ENCODE data around the gene YIF1B.
A peak's percentile ranks its signal among the peaks of the same experiment; 100 is the strongest.
"Not testable (repeated sequence)": the region's sequence is repeated elsewhere in the genome, so short reads cannot be mapped to it uniquely, and the experiment has no call there.

Gene YIF1B

GRCh38 chr19:38270587-38271167 is 45.1 kb downstream of the YIF1B start:
- DNase-seq: no peak

- DNase-seq: no peak
Measured at GRCh38 chr19:38268539-38268938, 47.2 kb downstream of the YIF1B start.

- DNase-seq: no peak
Measured at GRCh38 chr19:38267761-38268483, 47.8 kb downstream of the YIF1B start.

- DNase-seq: no peak
Measured at GRCh38 chr19:38266981-38267597, 48.7 kb downstream of the YIF1B start.

GRCh38 chr19:38265921-38266429 is 49.8 kb downstream of the YIF1B start:
- no peak for DNase-seq

GRCh38 chr19:38265213-38265861 is 50.4 kb downstream of the YIF1B start:
- peak in 1 of 2 experiments; percentile 50 for DNase-seq

GRCh38 chr19:38264486-38265212 is 51.1 kb downstream of the YIF1B start, which contains the start of gene SPINT2:
Gene SPINT2 (plus strand): TSS chr19:38264573. CDS start chr19:38264893, 320 bp downstream.
- DNase-seq: peak; percentile 96 to 99

- DNase-seq: no peak
Measured at GRCh38 chr19:38263689-38264485, 51.9 kb downstream of the YIF1B start.

- DNase-seq: no peak
Measured at GRCh38 chr19:38262585-38263268, 53.0 kb downstream of the YIF1B start.

- DNase-seq: not testable (repeated sequence)
Measured at GRCh38 chr19:38261942-38262341, 53.8 kb downstream of the YIF1B start.

- peak; percentile 23 to 57 for DNase-seq
Measured at GRCh38 chr19:38255383-38256014, 60.2 kb downstream of the YIF1B start.

GRCh38 chr19:38253788-38254187 is 62.0 kb downstream of the YIF1B start:
- DNase-seq: no peak

Measured in NCI-H526 (cell line).